ENCODE data around the gene TEKT5.
"Not testable (repeated sequence)": the region's sequence is repeated elsewhere in the genome, so short reads cannot be mapped to it uniquely, and the experiment has no call there.

Gene TEKT5

GRCh38 chr16:10684511-10685151 is 10.1 kb downstream of the TEKT5 start:
- no peak for DNase-seq

- DNase-seq, result no peak
These were observed 11.6 kb downstream of the TEKT5 start for GRCh38 chr16:10683170-10683569.

- no peak for DNase-seq
These were observed 12.1 kb downstream of the TEKT5 start for GRCh38 chr16:10682604-10683003.

DNA sequence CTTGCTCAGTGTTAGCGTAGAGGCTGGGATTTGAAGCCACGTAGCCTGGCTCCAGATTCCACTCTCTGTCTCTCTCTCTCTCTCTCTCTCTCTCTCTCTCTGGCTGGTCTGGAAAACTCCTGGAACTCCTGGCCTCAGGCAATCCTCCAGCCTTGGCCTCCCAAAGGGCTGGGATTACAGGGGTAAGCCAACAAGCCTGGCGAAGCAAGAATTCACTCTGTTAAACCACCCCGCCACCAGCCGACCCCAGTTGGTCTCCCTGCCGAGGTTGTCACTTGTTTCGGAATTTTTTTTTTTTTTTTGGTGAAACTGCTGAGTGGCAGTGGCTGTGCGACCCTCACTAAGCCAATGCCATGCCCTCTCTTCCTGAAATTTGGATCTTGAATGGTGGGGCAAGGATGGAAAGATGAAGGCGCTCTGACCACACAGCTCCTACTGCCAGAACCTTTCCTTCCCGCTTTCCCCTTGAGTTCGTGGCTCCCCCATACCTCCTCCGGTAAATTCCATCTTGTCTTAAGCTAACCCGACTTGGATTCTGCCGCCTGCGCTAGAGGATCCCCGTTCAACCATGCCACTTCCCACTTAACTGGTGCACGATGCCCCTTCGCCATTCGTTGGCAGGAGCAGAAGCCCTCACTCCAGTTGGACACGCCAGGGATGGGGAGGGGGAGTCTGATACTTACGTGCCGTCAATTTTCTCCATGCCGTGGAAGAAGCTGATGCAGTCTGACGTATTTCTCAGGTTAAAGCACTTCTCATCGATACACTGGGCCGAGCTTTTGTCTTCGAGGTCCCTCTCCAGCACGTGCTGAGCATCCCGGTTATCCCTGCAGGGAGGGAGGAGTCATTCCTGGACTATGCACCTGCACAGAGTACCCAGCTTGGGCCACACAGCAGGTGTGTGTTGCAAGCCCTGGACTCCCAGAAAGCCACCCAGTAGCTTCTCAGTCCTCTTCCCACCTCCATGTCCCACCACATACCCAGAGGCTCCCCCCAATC is 13.1 kb downstream of the TEKT5 start:
- DNase-seq, result no peak

DNA sequence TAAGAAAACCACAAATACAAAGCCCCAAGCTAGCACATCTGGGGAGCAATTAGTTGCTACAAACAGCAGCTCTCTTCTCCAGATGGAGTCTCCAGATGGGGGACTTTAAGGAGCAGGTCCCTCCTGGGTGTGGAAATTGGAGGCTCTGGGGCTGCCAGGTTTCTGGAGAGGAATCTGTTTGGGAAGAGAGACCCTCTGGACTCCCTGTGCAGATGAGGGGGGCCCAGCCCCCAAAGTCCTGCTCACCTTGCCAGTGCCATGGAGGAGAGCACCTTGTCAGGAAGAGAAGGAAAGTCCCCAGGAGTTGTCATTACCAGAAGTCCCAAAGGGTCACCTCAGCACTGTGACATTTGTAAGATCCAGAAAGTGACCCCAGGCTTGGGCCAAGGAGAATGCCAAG is 14.8 kb downstream of the TEKT5 start:
- DNase-seq, result no peak

- DNase-seq, result not testable (repeated sequence)
These were observed 15.3 kb downstream of the TEKT5 start for GRCh38 chr16:10679441-10679840.

DNA sequence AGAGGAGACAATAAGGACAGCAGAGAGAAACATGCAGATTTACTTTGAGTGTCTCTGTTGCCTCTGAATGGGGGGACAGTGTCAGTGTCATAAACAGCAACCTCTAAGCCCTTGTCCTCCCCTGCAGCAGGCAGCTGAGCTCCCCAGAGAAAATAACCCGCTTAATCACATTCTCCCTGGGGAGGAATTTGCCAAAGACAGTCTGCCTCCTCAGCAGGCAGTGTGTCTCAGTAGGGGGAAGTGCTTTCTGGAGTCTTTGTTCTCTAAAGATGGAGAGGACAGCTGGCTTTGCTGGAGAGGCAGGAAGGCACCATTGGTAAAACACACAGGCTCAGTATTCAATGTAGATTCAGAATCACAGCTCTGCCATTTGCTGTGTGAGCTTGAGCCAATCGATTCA is 16.1 kb downstream of the TEKT5 start:
- no peak for DNase-seq

DNA sequence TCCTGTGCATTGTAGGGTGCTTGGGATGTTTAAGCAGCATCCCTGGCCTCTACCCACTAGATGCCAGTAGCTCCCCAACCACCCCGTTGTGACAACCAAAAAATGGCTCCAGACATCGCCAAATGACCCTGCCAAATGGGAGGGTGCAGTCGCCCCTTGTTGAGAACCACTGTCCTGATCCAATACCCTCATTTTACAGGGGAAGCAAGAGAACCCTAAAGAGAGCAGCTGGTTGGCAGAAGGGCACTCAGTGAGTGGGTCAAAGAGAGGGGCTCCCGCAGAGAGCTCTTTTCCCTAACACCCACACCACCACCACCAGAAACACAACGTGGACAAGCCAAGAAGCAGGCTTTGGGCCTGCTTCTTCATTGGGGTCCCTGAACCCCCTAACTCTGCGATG is 18.4 kb downstream of the TEKT5 start:
- no peak for DNase-seq

DNA sequence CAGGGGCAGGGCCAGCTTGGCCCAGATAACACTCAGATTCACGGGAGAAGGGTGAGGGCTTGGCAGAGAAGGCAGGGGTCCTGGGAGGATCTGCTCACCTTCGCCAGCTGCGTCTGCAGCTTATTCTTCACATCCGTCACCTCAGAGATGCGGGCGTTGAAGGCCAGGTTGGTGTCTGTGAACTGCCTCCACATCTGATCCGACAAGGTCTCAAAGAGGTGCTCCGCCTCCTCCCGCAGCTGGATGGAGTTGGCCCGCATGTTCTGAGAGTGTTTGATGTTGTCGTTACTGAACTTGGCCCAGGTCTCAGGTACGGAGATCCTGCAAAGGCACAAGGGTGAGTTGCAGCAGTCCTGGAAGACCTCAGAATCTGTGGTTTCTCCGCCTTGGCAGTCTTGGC is 18.9 kb downstream of the TEKT5 start:
- no peak for DNase-seq

DNA sequence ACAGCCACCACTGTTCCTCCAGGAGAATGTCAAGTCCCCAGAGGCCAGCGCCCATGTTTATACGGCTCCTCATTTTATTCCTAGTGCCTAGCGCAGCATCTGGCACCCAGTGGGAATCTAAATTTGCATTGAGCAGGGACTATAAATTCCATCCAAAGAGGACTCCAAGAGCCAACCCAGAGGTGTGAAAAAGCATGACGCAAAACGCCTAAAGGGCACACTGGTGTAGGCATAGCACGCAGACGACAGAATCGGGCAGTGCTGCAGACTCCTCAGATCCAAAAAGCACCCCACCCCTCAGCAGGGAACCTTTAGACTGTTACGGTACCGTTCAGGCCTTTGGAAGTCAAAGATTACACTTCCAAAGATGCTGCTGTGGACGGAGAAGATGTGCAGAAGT is 19.5 kb downstream of the TEKT5 start:
- no peak for DNase-seq

DNA sequence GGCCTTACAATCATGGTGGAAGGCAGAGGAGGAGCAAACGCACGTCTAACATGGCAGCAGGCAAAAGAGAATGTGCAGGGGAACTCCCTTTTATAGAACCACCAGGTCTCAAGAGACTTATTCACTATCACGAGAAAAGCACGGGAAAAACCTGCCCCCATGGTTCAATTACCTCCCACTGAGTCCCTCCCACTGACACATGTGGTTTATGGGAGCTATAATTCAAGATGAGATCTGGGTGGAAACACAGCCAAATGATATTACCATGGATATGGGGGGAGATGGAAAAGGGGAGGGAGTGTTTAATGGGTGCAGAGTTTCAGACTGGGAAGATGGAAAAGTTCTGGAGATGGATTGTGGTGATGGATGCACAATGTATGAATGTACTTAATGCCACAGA is 23.0 kb downstream of the TEKT5 start:
- no peak for DNase-seq

DNA sequence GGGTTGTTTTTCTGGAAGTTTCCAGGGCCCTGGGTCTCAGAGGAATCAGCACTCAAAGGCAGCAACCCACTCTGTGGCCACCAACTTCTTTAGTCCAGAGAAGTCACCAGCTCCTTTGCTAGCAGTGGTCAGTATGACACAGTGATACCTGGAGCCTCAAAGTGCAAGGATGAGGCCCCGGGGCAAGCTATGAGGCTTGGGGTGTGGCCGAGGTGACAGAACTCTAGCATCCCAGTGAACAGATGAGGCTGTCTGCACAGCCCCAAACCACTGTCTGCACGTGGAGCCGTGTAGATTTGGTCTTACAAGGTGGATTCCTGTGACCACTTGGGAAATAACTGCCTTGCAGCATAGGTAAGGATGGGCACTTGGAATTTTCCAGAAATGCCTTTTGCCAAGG is 24.9 kb downstream of the TEKT5 start:
- DNase-seq, result no peak

- DNase-seq, result no peak
These were observed 26.2 kb downstream of the TEKT5 start for GRCh38 chr16:10668322-10669045.

GRCh38 chr16:10667239-10667638 is 27.5 kb downstream of the TEKT5 start:
- DNase-seq, result no peak

DNA sequence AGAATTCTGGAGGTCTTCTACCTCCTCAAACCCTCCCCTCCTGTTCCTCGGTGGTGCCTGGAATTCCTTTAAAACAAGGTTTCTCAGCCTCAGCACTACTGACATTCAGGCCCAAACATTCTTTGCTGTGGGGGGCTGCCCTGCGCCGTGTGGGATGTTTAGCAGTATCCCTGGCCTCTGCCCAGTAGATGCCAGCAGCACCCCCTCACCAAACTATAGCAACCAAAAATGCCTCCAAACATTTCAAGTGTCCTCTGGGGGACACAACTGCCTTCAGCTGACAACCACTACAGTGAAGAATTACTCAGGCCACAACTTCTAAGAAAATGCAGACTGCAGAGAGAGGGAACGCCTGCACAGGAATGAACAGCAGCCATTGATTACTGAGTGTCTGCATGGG is 28.4 kb downstream of the TEKT5 start:
- DNase-seq, result no peak

GRCh38 chr16:10665166-10665565 is 29.6 kb downstream of the TEKT5 start:
- no peak for DNase-seq

DNA sequence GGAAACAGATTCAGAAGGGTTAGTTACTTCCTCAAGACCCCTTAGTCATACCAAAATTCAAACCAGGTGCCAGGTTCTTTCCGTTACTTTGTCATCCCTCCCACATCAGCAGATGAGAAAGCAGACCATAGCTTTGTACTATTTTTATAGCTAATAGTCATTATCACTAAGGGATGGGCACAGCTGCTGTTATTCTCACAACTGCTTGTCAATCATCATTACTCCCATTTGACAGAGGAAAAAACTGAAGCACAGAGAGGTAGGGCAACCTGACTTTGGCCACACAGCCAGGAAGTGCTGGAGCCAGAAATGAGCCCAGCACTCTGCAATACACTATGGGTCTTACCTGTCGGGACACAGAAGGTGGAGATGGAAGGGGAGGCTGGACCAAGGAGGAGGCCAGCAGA is 30.0 kb downstream of the TEKT5 start:
- DNase-seq, result no peak

DNA sequence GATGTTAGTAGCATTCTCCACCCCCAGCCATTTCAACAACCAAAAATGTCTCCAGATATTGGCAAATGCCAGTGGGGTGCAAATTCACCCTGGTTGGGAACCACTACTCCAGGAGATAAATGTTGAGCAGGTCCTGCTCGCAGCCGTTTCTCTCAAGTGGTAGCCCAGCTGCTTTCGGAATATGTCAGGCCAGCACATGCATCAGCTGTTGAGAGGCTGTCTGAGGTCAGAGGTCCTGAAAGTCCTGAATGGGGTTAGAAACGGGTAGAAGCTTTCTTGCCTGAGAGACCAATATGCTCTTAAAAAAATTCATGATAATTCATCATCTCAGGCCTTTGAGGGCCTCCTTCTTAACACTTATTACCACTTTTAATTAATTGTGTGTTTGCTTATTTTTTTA is 31.0 kb downstream of the TEKT5 start:
- no peak for DNase-seq

DNA sequence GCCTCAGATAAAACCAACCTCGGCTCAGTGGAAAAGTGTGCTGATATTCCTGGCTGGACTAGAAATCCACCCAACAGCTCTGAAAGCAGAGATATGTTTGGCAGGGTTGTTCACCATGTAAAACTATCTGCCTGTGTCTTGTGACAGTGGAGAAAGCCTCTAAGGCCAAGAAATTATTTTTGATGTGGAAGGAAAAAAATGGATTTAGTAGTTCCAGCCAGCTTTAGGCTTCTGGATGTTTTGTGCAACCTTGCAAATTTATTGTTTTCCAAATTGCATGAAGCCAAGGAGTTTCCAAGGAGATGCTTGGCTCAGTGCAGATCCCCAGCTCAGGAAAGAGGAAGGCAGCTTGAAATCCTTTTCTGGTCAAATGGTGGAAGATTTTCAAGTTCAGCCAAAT is 31.6 kb downstream of the TEKT5 start:
- DNase-seq, result no peak

- no peak for DNase-seq
These were observed 32.5 kb downstream of the TEKT5 start for GRCh38 chr16:10662212-10662611.

- DNase-seq, result no peak
These were observed 33.0 kb downstream of the TEKT5 start for GRCh38 chr16:10661737-10662136.

GRCh38 chr16:10660950-10661635 is 33.6 kb downstream of the TEKT5 start:
- DNase-seq, result no peak

GRCh38 chr16:10658943-10659342 is 35.8 kb downstream of the TEKT5 start:
- no peak for DNase-seq
